ENCODE data around the gene FASTK.

- TF ChIP-seq CTCF (IDR thresholded peaks at IDR 0.05), result no peak
- TF ChIP-seq POLR2AphosphoS5 (IDR thresholded peaks at IDR 0.05; ENCODE audit: low read depth, low read length), result no peak
- no peak for TF ChIP-seq REST (IDR thresholded peaks at IDR 0.05; ENCODE audit: insufficient read depth in 1 of 2, low read depth in 2 of 2, low read length in 1 of 2)
- no peak for TF ChIP-seq SIN3A (IDR thresholded peaks at IDR 0.05; ENCODE audit: borderline replicate concordance, insufficient read depth, low read depth, low read length)
These were observed 44.8 kb upstream of the FASTK start for GRCh38 chr7:151125470-151125845.
